Naive thymus-derived CD4-positive, alpha-beta T cell (primary cell): ENCODE data around the gene SCAPER. TPM values are rescaled to one million over a fixed set of nuclear protein-coding genes. Genes with fewer than 3 reads are reported as not detected.
"Not testable (repeated sequence)": the region's sequence is repeated elsewhere in the genome, so short reads cannot be mapped to it uniquely, and the experiment has no call there.

Experiments used
- ATAC-seq: fragments of 150-1000 bp; cut with Tn5 transposase; 2 replicates; pipeline ENCODE4 v1.10.0; 2021; ENCODE audit warnings: mild to moderate bottlenecking, moderate library complexity
- CTCF ChIA-PET: fragments of 350-600 bp; sonication (Branson Sonifier 250); formaldehyde crosslinking; loops from one replicate; lab custom pipeline; 2021; ENCODE audit warnings: antibody characterized with exemption; lab: Charles Lee
- POLR2A ChIA-PET: fragments of 350-600 bp; sonication (Branson Sonifier 250); formaldehyde crosslinking; loops from one replicate; lab custom pipeline; 2021; ENCODE audit warnings: antibody characterized with exemption, inconsistent platforms; lab: Charles Lee
- DNase-seq, 9 donors: peaks; one replicate each; pipeline versions ENCODE4 v3.0.0 to v3.0.0-alpha.2; 2020 to 2022; ENCODE audit warnings: mixed read lengths in 1 of 9
- H3K27ac ChIP-seq: one replicate; pipeline ENCODE4 v1.7.0; 2013; ENCODE audit warnings: mild to moderate bottlenecking, low read depth, low read length, moderate library complexity
- H3K27me3 ChIP-seq, 2 donors: one replicate each; pipeline ENCODE4 v1.7.0; 2013; ENCODE audit warnings: low read length in 2 of 2, mild to moderate bottlenecking in 2 of 2, moderate library complexity in 2 of 2; ENCODE audit not compliant: control insufficient read depth in 2 of 2, insufficient read depth in 2 of 2
- H3K36me3 ChIP-seq, 3 experiments: 1 replicate in 2 of 3; 2 replicates in 1 of 3; pipeline ENCODE4 v1.7.0; 2013; ENCODE audit warnings: low read length in 3 of 3, mild to moderate bottlenecking in 3 of 3, moderate library complexity in 1 of 3; ENCODE audit not compliant: insufficient read depth in 3 of 3, control insufficient read depth in 2 of 3
- H3K4me1 ChIP-seq, 2 donors: one replicate each; pipeline ENCODE4 v1.7.0; 2013; ENCODE audit warnings: low read length in 2 of 2, mild to moderate bottlenecking in 2 of 2, moderate library complexity in 1 of 2; ENCODE audit not compliant: control insufficient read depth in 2 of 2, insufficient read depth in 2 of 2
- H3K4me3 ChIP-seq: 2 replicates; pipeline ENCODE4 v1.7.0; 2013; ENCODE audit warnings: mild to moderate bottlenecking, low read length
- H3K9me3 ChIP-seq, 3 experiments: 1 replicate in 2 of 3; 2 replicates in 1 of 3; pipeline ENCODE4 v1.7.0; 2013; ENCODE audit warnings: low read length in 3 of 3; ENCODE audit not compliant: control insufficient read depth in 2 of 3
- H3K27ac Mint-ChIP-seq, 9 donors: one replicate each; pipeline ENCODE4 v1.8.0; 2020 to 2022; ENCODE audit warnings: mixed read lengths in 9 of 9, mild to moderate bottlenecking in 8 of 9, moderate library complexity in 5 of 9, inconsistent platforms in 2 of 9
- H3K27me3 Mint-ChIP-seq, 5 donors: one replicate each; pipeline ENCODE4 v1.8.0; 2021 to 2022; ENCODE audit warnings: mixed read lengths in 5 of 5, mild to moderate bottlenecking in 1 of 5
- H3K36me3 Mint-ChIP-seq, 5 donors: one replicate each; pipeline ENCODE4 v1.8.0; 2020 to 2022; ENCODE audit warnings: mixed read lengths in 5 of 5, mild to moderate bottlenecking in 3 of 5, inconsistent platforms in 1 of 5
- H3K4me1 Mint-ChIP-seq, 7 donors: one replicate each; pipeline ENCODE4 v1.8.0; 2020 to 2022; ENCODE audit warnings: mixed read lengths in 7 of 7, mild to moderate bottlenecking in 3 of 7, inconsistent platforms in 1 of 7
- H3K4me3 Mint-ChIP-seq, 10 donors: one replicate each; pipeline ENCODE4 v1.8.0; 2020 to 2022; ENCODE audit warnings: mild to moderate bottlenecking in 10 of 10, mixed read lengths in 10 of 10, moderate library complexity in 6 of 10, inconsistent platforms in 2 of 10
- H3K9me3 Mint-ChIP-seq, 11 donors: one replicate each; pipeline ENCODE4 v1.8.0; 2020 to 2022; ENCODE audit warnings: mixed read lengths in 11 of 11, mild to moderate bottlenecking in 4 of 11, inconsistent platforms in 1 of 11, moderate library complexity in 1 of 11
- intact Hi-C, 2 donors: fragments of 100-400 bp; cut with micrococcal nuclease; formaldehyde crosslinking; loops; one replicate each; pipeline ENCODE4 v1.15.1; 2023
- microRNA-seq: library from miRNA; unstranded; fragments of <30 nt; microRNA quantifications from one replicate; pipeline ENCODE4 v1.2.0, GENCODE V29; 2022; ENCODE audit warnings: borderline microRNAs expressed
- polyA plus RNA-seq, 2 donors: library from polyadenylated mRNA; unstranded; fragments of 300-500 nt; fragmentation: Illumina TruSeq; gene quantifications; one replicate each; pipeline ENCODE4 v1.2.3, GENCODE V29; 2021
- total RNA-seq, 6 experiments: library from RNA in 5 of 6; stranded (reverse) in 5 of 6; gene quantifications; 1 replicate in 5 of 6; 2 replicates in 1 of 6; pipeline ENCODE4 v1.2.3 and lab custom pipeline; 2021 to 2026

SCAPER gene
- total and polyA plus RNA-seq, 7 experiments from 2014 or later = 22.6 to 56.9 (median 48.8) TPM

DNA sequence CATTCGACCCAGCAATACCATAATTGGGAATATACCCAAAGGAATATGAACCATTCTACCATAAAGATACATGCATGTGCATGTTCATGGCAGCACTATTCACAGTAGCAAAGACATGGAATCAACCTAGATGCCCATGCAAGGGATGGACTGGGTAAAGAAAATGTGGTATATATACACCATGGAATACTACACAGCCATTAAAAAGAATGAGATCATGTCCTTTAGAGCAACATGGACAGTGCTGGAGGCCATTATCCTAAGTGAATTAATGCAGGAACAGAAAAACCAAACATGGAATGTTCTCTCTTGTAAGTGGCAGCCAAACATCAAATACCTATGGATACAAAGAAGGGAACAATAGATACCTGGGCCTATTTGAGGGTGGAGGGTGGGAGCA is 601.2 kb downstream of the SCAPER start:
- Histone ChIP-seq H3K27me3 (no peaks in the 10 kb centered on the region), H3K36me3 (no peaks in the 10 kb centered on the region), H3K4me1 (peaks cover 0 to 9% of the 10 kb centered on the region in 2 donors), H3K9me3 (no peaks in the 10 kb centered on the region), H3K27ac (no peak overlapping the region), H3K4me3 (no peak overlapping the region)
- Mint-ChIP-seq H3K4me1 (peaks cover 12 to 44% (median 37%) of the 10 kb centered on the region in 7 donors), H3K27ac (no peak overlapping the region), H3K9me3 (peaks cover 0 to 4% (median 0%) of the 10 kb centered on the region in 11 donors), H3K4me3 (no peak overlapping the region), H3K36me3 (peaks cover 0 to 11% (median 10%) of the 10 kb centered on the region in 5 donors), H3K27me3 (no peaks in the 10 kb centered on the region)
- intact Hi-C loops = no loop called here
- DNase-seq = no peak
- CTCF ChIA-PET = no interaction called here
- ATAC-seq = no peak
- POLR2A ChIA-PET = no interaction called here

GRCh38 chr15:76299786-76300185 is 605.4 kb downstream of the SCAPER start:
- intact Hi-C loops = no loop called here
- no peaks in the 10 kb centered on the region for H3K27me3 Mint-ChIP-seq
- no peaks in the 10 kb centered on the region for H3K9me3 ChIP-seq

GRCh38 chr15:76298986-76299385 is 606.2 kb downstream of the SCAPER start:
- intact Hi-C loops = no loop called here
- Histone ChIP-seq H3K36me3 (no peaks in the 10 kb centered on the region), H3K27ac (no peak overlapping the region), H3K9me3 (no peaks in the 10 kb centered on the region), H3K4me1 (peaks cover 0 to 14% of the 10 kb centered on the region in 2 donors), H3K27me3 (no peaks in the 10 kb centered on the region), H3K4me3 (no peak overlapping the region)
- Mint-ChIP-seq H3K36me3 (peaks cover 0 to 7% (median 2%) of the 10 kb centered on the region in 5 donors), H3K27ac (no peak overlapping the region), H3K9me3 (peaks cover 0 to 1% (median 0%) of the 10 kb centered on the region in 11 donors), H3K4me3 (no peak overlapping the region), H3K4me1 (peaks cover 5 to 41% (median 25%) of the 10 kb centered on the region in 7 donors), H3K27me3 (no peaks in the 10 kb centered on the region)
- ATAC-seq (no peak), DNase-seq (no peak)
- ChIA-PET POLR2A (no interaction called here), CTCF (no interaction called here)

More at GRCh38 chr15:76299786-76300185, 605.4 kb downstream of the SCAPER start:
- Mint-ChIP-seq H3K9me3 (peaks cover 0 to 3% (median 0%) of the 10 kb centered on the region in 11 donors), H3K36me3 (peaks cover 0 to 8% (median 3%) of the 10 kb centered on the region in 5 donors), H3K4me1 (peaks cover 3 to 38% (median 23%) of the 10 kb centered on the region in 7 donors), H3K27ac (no peak overlapping the region), H3K4me3 (no peak overlapping the region)
- no peak overlapping the region for H3K27ac ChIP-seq
- DNase-seq (no peak), ATAC-seq (no peak)
- no peaks in the 10 kb centered on the region for H3K27me3 ChIP-seq
- H3K36me3 ChIP-seq = no peaks in the 10 kb centered on the region
- ChIA-PET POLR2A (no interaction called here), CTCF (no interaction called here)
- H3K4me3 ChIP-seq = no peak overlapping the region
- peaks cover 0 to 14% of the 10 kb centered on the region in 2 donors for H3K4me1 ChIP-seq

DNA sequence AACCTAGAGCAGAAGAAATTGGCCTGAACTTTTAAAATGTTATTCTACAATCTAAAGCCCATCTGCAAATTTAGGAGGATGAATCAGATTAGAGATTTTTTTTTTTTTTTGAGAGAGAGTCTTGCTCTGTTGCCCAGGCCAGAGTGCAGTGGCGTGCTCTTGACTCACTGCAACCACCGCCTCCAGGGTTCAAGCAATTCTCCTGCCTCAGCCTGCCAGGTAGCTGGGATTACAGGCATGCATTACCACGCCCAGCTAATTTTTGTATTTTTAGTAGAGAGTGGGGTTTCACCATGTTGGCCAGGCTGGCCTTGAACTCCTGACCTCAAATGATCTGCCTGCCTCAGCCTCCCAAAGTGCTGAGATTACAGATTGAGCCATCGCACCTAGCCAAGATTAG is 607.2 kb downstream of the SCAPER start:
- H3K4me3 ChIP-seq, H3K27me3 Mint-ChIP-seq, H3K36me3 Mint-ChIP-seq, H3K9me3 Mint-ChIP-seq, H3K36me3 ChIP-seq, H3K27ac ChIP-seq, H3K4me3 Mint-ChIP-seq, ATAC-seq, H3K9me3 ChIP-seq, DNase-seq, CTCF ChIA-PET, POLR2A ChIA-PET, intact Hi-C loops, H3K27me3 ChIP-seq: not testable (repeated sequence)
- peaks cover 10 to 46% (median 23%) of the 10 kb centered on the region in 7 donors for H3K4me1 Mint-ChIP-seq
- H3K4me1 ChIP-seq = peaks cover 0 to 14% of the 10 kb centered on the region in 2 donors
- peak overlapping the region in 1 of 9 donors; percentile 5 for H3K27ac Mint-ChIP-seq

Small RNAs within 50 kb of the gene (microRNA-seq; reads per million reads assigned to microRNA genes)
- gene MIR3713 = not detected

Other genes starting within 250 kb of the SCAPER start
- 10 to 100 TPM; 16.7 to 30.5 (median 28.1) TPM for gene RCN2, start 26.4 kb upstream of the SCAPER start, total RNA-seq
- 10 to 100 TPM; 40.2 to 45.7 TPM for gene RCN2, start 26.4 kb upstream of the SCAPER start, polyA plus RNA-seq
- 100 to 1,000 TPM; 101 to 182 (median 146) TPM for gene PSTPIP1, start 89.8 kb upstream of the SCAPER start, total RNA-seq
- gene PSTPIP1, start 89.8 kb upstream of the SCAPER start, polyA plus RNA-seq = 10 to 100 TPM; 29.1 to 38.2 TPM
- gene TSPAN3, start 165.8 kb upstream of the SCAPER start, total RNA-seq = 10 to 100 TPM; 17.5 to 24.4 (median 21.7) TPM
- gene TSPAN3, start 165.8 kb upstream of the SCAPER start, polyA plus RNA-seq = 100 to 1,000 TPM in 1 of 2 donors, 10 to 100 TPM in 1; 74.7 to 101 TPM